Measurements from ENCODE around the gene RAB17.

GRCh38 chr2:237616373-237616733 lies 25.8 kb upstream of the RAB17 start:
- TF ChIP-seq CTCF (IDR thresholded peaks at IDR 0.05) (no peak), POLR2A (IDR thresholded peaks at IDR 0.05) (no peak), POLR2AphosphoS5 (IDR thresholded peaks at IDR 0.05) (no peak), EP300 (IDR thresholded peaks at IDR 0.05) (no peak)
